K562 (cell line): Measurements from ENCODE around the gene GEMIN5.

Experiments
- FUS ChIP-seq: fragments of 200-400 bp; formaldehyde crosslinking; optimal IDR thresholded peaks from 2 replicates; pipeline ENCODE3; 2017; ENCODE audit warnings: low read depth, low read length
- KDM5B ChIP-seq: fragments of 200-600 bp; sonication (generic); IDR thresholded peaks from 2 replicates; pipeline ENCODE4 v1.6.1; 2012; ENCODE audit warnings: low read depth, mild to moderate bottlenecking, moderate library complexity, low read length, control low read depth, inconsistent platforms; ENCODE audit not compliant: insufficient replicate concordance
- PHTF2 ChIP-seq: fragments of 250-450 bp; sonication (Bioruptor Pico); IDR thresholded peaks from 2 replicates; pipeline ENCODE4 v1.5.0; 2021; ENCODE audit warnings: mild to moderate bottlenecking
- RAD21 ChIP-seq, 2 experiments: fragments of 250-450 bp in 1 of 2; fragments of 450-650 bp in 1 of 2; sonication (Bioruptor Pico) in 1 of 2; formaldehyde crosslinking in 1 of 2; IDR thresholded peaks in 1 of 2; conservative IDR thresholded peaks in 1 of 2; 2 replicates each; pipeline versions ENCODE4 v1.4.0 to v1.8.0; 2020 to 2022; ENCODE audit warnings: mild to moderate bottlenecking in 2 of 2, moderate library complexity in 1 of 2

- TF ChIP-seq FUS = no peak
- no peak for TF ChIP-seq RAD21 (CRISPR knock-in tag; conservative IDR thresholded peaks at IDR 0.05 in 1 of 2, IDR thresholded peaks at IDR 0.05 in 1 of 2)
- no peak for TF ChIP-seq PHTF2 (CRISPR knock-in tag)
- TF ChIP-seq KDM5B = no peak
These were observed 76.1 kb downstream of the GEMIN5 start for GRCh38 chr5:154861946-154862345.
